Measurements from ENCODE around the gene STARD7.

Gene STARD7

GRCh38 chr2:96250188-96250587, 41.6 kb upstream of the STARD7 start:
- no peak for TF ChIP-seq CTCF (conservative IDR thresholded peaks at IDR 0.05)
- TF ChIP-seq ZFX (IDR thresholded peaks at IDR 0.05): no peak
- no peak overlapping the region for H3K27ac ChIP-seq

DNA sequence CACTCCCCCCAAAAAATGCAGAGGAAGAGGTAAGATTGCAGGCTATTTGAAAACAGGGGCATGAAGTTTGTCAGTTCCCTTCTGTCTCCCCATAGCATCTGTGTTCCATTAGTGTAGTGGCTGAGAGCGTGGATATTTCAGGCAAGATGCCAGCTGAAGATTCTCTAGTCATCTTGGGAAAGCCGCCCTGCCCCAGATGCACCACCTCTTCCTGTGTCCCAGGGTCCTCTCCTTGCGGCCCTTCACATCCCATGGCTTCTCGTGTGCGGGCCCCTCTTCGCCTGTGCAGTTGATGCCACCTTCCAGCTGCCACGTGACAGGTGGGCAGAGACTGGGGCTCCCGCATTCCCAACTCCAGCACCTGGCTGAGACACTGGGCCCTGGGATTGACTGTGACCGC, 41.0 kb upstream of the STARD7 start:
- no peak for TF ChIP-seq CTCF (conservative IDR thresholded peaks at IDR 0.05)
- TF ChIP-seq ZFX (IDR thresholded peaks at IDR 0.05): no peak
- H3K27ac ChIP-seq: no peak overlapping the region

GRCh38 chr2:96248624-96249023, 40.0 kb upstream of the STARD7 start:
- TF ChIP-seq CTCF (conservative IDR thresholded peaks at IDR 0.05) (no peak), ZFX (IDR thresholded peaks at IDR 0.05) (no peak)
- H3K27ac ChIP-seq: no peak overlapping the region

- H3K27ac ChIP-seq: no peak overlapping the region
- TF ChIP-seq ZFX (IDR thresholded peaks at IDR 0.05) (no peak), CTCF (conservative IDR thresholded peaks at IDR 0.05) (no peak)
Observed at GRCh38 chr2:96247896-96248295, 39.3 kb upstream of the STARD7 start.

DNA sequence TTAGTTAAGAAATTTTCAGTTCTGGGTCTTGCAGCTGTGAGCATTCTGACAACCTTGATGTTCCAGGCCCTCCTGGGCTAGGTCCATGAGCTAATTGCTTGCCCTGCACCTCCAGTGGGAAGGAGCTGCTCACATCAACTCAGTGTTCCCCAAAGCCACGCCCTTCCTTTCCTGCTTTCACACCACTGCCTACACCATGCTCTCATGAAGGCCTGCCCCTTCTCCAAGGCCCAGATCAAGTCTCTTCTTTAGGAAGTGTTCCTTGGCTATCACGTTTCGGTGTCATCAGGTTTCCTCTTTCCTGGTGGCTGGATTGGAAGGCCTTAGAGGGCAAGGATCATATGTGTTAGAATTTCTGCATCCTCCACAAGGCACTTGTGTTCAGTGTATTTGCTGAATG, 38.4 kb upstream of the STARD7 start:
- TF ChIP-seq ZFX (IDR thresholded peaks at IDR 0.05): no peak
- no peak for TF ChIP-seq CTCF (conservative IDR thresholded peaks at IDR 0.05)
- H3K27ac ChIP-seq: no peak overlapping the region

- no peak overlapping the region for H3K27ac ChIP-seq
- TF ChIP-seq ZFX (IDR thresholded peaks at IDR 0.05) (no peak), CTCF (conservative IDR thresholded peaks at IDR 0.05) (no peak)
Observed at GRCh38 chr2:96245609-96246390, 37.2 kb upstream of the STARD7 start.

- H3K27ac ChIP-seq: no peak overlapping the region
- TF ChIP-seq CTCF (conservative IDR thresholded peaks at IDR 0.05): no peak
- TF ChIP-seq ZFX (IDR thresholded peaks at IDR 0.05): no peak
Observed at GRCh38 chr2:96243843-96244242, 35.2 kb upstream of the STARD7 start.

All from C4-2B (cell line).